Panc1 (cell line): ENCODE data around the gene BTBD3.

Experiments used
- POLR2AphosphoS5 ChIP-seq: IDR thresholded peaks from 2 replicates; pipeline ENCODE4 v1.6.1; 2012; ENCODE audit warnings: mild to moderate bottlenecking, low read depth, low read length, moderate library complexity
- SIN3A ChIP-seq: IDR thresholded peaks from 2 replicates; pipeline ENCODE4 v1.6.1; 2012; ENCODE audit warnings: low read depth, mild to moderate bottlenecking, low read length, moderate library complexity, borderline replicate concordance; ENCODE audit not compliant: insufficient read depth
- TF ChIP-seq, protein P1 (sequence below): fragments of 450-650 bp; IDR thresholded peaks from 2 replicates; pipeline ENCODE4 v1.5.1; 2017; ENCODE audit warnings: mild to moderate bottlenecking
- TF ChIP-seq, protein P2 (sequence below), 2 experiments: IDR thresholded peaks; 2 replicates each; pipeline ENCODE4 v1.6.1; 2011 to 2012; ENCODE audit warnings: low read depth in 2 of 2, control low read depth in 1 of 2, low read length in 1 of 2, mild to moderate bottlenecking in 1 of 2, moderate library complexity in 1 of 2; ENCODE audit not compliant: insufficient read depth in 1 of 2

DNA sequence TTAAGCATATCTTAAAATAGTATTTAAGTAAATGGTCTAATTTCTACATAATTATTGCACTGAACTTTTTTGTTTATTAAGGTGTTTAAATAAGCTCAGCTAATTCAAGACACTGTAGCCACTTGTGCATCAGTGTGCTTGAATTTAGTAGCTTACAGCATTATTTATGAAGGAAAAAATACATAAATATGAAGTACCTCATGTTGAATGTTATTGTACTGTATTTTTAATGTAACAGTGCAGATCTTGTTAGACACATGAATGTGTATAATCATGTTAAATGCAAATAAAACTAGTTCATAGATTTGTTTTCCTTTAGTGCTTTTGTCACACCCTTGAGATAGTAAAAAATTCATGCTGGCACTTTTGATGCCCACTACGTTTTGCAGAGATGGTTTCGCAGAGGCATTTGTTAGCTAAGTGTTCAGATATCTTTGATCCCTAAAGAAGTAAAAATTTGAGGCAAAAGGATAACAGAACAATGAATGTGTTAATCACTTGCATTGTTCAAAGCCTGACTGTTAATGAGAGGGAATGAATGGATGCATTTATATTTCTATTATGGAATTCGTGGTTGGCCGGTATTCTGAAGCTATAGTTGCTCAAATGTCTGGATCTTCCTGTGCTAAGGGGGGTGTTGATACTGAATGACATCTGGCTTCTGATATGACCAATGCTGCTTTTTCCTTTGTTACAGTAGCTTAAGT, 8.8 kb downstream of the BTBD3 start:
- TF ChIP-seq, protein P1, sequence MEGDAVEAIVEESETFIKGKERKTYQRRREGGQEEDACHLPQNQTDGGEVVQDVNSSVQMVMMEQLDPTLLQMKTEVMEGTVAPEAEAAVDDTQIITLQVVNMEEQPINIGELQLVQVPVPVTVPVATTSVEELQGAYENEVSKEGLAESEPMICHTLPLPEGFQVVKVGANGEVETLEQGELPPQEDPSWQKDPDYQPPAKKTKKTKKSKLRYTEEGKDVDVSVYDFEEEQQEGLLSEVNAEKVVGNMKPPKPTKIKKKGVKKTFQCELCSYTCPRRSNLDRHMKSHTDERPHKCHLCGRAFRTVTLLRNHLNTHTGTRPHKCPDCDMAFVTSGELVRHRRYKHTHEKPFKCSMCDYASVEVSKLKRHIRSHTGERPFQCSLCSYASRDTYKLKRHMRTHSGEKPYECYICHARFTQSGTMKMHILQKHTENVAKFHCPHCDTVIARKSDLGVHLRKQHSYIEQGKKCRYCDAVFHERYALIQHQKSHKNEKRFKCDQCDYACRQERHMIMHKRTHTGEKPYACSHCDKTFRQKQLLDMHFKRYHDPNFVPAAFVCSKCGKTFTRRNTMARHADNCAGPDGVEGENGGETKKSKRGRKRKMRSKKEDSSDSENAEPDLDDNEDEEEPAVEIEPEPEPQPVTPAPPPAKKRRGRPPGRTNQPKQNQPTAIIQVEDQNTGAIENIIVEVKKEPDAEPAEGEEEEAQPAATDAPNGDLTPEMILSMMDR, result no peak
- TF ChIP-seq, protein P2, sequence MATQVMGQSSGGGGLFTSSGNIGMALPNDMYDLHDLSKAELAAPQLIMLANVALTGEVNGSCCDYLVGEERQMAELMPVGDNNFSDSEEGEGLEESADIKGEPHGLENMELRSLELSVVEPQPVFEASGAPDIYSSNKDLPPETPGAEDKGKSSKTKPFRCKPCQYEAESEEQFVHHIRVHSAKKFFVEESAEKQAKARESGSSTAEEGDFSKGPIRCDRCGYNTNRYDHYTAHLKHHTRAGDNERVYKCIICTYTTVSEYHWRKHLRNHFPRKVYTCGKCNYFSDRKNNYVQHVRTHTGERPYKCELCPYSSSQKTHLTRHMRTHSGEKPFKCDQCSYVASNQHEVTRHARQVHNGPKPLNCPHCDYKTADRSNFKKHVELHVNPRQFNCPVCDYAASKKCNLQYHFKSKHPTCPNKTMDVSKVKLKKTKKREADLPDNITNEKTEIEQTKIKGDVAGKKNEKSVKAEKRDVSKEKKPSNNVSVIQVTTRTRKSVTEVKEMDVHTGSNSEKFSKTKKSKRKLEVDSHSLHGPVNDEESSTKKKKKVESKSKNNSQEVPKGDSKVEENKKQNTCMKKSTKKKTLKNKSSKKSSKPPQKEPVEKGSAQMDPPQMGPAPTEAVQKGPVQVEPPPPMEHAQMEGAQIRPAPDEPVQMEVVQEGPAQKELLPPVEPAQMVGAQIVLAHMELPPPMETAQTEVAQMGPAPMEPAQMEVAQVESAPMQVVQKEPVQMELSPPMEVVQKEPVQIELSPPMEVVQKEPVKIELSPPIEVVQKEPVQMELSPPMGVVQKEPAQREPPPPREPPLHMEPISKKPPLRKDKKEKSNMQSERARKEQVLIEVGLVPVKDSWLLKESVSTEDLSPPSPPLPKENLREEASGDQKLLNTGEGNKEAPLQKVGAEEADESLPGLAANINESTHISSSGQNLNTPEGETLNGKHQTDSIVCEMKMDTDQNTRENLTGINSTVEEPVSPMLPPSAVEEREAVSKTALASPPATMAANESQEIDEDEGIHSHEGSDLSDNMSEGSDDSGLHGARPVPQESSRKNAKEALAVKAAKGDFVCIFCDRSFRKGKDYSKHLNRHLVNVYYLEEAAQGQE (IDR thresholded peaks at IDR 0.05; ENCODE audit: insufficient read depth in 1 of 2, low read depth in 2 of 2, low read length in 1 of 2), result no peak
- TF ChIP-seq POLR2AphosphoS5, result no peak
- TF ChIP-seq SIN3A, result no peak
